ENCODE data around the gene DMTF1. TPM values are rescaled to one million over a fixed set of nuclear protein-coding genes. Genes with fewer than 3 reads are reported as not detected.
"Not testable (repeated sequence)": the region's sequence is repeated elsewhere in the genome, so short reads cannot be mapped to it uniquely, and the experiment has no call there.

Gene DMTF1
- total RNA-seq, 2 donors from 2014 or later = 125 to 131 TPM

- no peak for ATAC-seq
- no peak overlapping the region for H3K27ac Mint-ChIP-seq
- H3K4me1 Mint-ChIP-seq = peaks cover 10% of the 10 kb centered on the region
- no peak overlapping the region for H3K4me3 Mint-ChIP-seq
- H3K27me3 Mint-ChIP-seq = peaks cover 12% of the 10 kb centered on the region
- no peaks in the 10 kb centered on the region for H3K9me3 ChIP-seq (ENCODE audit: control insufficient read depth, low read length, poor library complexity, severe bottlenecking)
- no peak for DNase-seq
- H3K36me3 Mint-ChIP-seq (ENCODE audit: low read depth) = peaks cover 5% of the 10 kb centered on the region
Observed at GRCh38 chr7:87225696-87226095, 73.4 kb downstream of the DMTF1 start.

GRCh38 chr7:87226495-87226894 is 74.2 kb downstream of the DMTF1 start:
- peaks cover 5% of the 10 kb centered on the region for H3K36me3 Mint-ChIP-seq (ENCODE audit: low read depth)
- H3K9me3 ChIP-seq (ENCODE audit: control insufficient read depth, low read length, poor library complexity, severe bottlenecking) = no peaks in the 10 kb centered on the region
- H3K4me1 Mint-ChIP-seq = peaks cover 6% of the 10 kb centered on the region
- H3K4me3 Mint-ChIP-seq = no peak overlapping the region
- no peak for DNase-seq
- peaks cover 12% of the 10 kb centered on the region for H3K27me3 Mint-ChIP-seq
- no peak for ATAC-seq
- no peak overlapping the region for H3K27ac Mint-ChIP-seq

- peaks cover 3% of the 10 kb centered on the region for H3K36me3 Mint-ChIP-seq (ENCODE audit: low read depth)
- peaks cover 13% of the 10 kb centered on the region for H3K27me3 Mint-ChIP-seq
- ATAC-seq (no peak), DNase-seq (no peak)
- peaks cover 5% of the 10 kb centered on the region for H3K4me1 Mint-ChIP-seq
- no peak overlapping the region for H3K4me3 Mint-ChIP-seq
- H3K9me3 ChIP-seq (ENCODE audit: control insufficient read depth, low read length, poor library complexity, severe bottlenecking) = no peaks in the 10 kb centered on the region
- H3K27ac Mint-ChIP-seq = no peak overlapping the region
Observed at GRCh38 chr7:87231258-87231657, 79.0 kb downstream of the DMTF1 start.

- ATAC-seq (no peak), DNase-seq (no peak)
- no peak overlapping the region for H3K4me3 Mint-ChIP-seq
- H3K9me3 ChIP-seq (ENCODE audit: control insufficient read depth, low read length, poor library complexity, severe bottlenecking) = no peaks in the 10 kb centered on the region
- H3K27ac Mint-ChIP-seq = no peak overlapping the region
- H3K27me3 Mint-ChIP-seq = peaks cover 11% of the 10 kb centered on the region
- peaks cover 3% of the 10 kb centered on the region for H3K4me1 Mint-ChIP-seq
- peaks cover 2% of the 10 kb centered on the region for H3K36me3 Mint-ChIP-seq (ENCODE audit: low read depth)
Observed at GRCh38 chr7:87231711-87232110, 79.5 kb downstream of the DMTF1 start.

GRCh38 chr7:87234949-87235348 is 82.7 kb downstream of the DMTF1 start:
- peaks cover 31% of the 10 kb centered on the region for H3K27me3 Mint-ChIP-seq
- H3K9me3 ChIP-seq (ENCODE audit: control insufficient read depth, low read length, poor library complexity, severe bottlenecking) = no peaks in the 10 kb centered on the region
- ATAC-seq = no peak
- no peak overlapping the region for H3K27ac Mint-ChIP-seq
- no peaks in the 10 kb centered on the region for H3K36me3 Mint-ChIP-seq (ENCODE audit: low read depth)
- no peak for DNase-seq
- H3K4me1 Mint-ChIP-seq = peaks cover 2% of the 10 kb centered on the region
- H3K4me3 Mint-ChIP-seq = no peak overlapping the region

- not testable (repeated sequence) for H3K9me3 ChIP-seq (ENCODE audit: control insufficient read depth, low read length, poor library complexity, severe bottlenecking); H3K4me3 Mint-ChIP-seq; H3K4me1 Mint-ChIP-seq; H3K36me3 Mint-ChIP-seq (ENCODE audit: low read depth); ATAC-seq; DNase-seq; H3K27ac Mint-ChIP-seq
- peaks cover 37% of the 10 kb centered on the region for H3K27me3 Mint-ChIP-seq
Observed at GRCh38 chr7:87238464-87239051, 86.3 kb downstream of the DMTF1 start.

- H3K4me3 Mint-ChIP-seq; H3K36me3 Mint-ChIP-seq (ENCODE audit: low read depth); ATAC-seq; H3K4me1 Mint-ChIP-seq; H3K9me3 ChIP-seq (ENCODE audit: control insufficient read depth, low read length, poor library complexity, severe bottlenecking); DNase-seq; H3K27ac Mint-ChIP-seq: not testable (repeated sequence)
- H3K27me3 Mint-ChIP-seq = peaks cover 18% of the 10 kb centered on the region
Observed at GRCh38 chr7:87245671-87246070, 93.4 kb downstream of the DMTF1 start.

Other genes starting within 250 kb of the DMTF1 start
- 10 to 100 TPM; 10.4 to 14.3 TPM for gene ELAPOR2, start 92.8 kb upstream of the DMTF1 start, total RNA-seq
- 100 to 1,000 TPM in 1 of 2 donors, 10 to 100 TPM in 1; 96.5 to 123 TPM for gene TMEM243, start 67.3 kb downstream of the DMTF1 start, total RNA-seq
- 10 to 100 TPM in 1 of 2 donors, 1 to 10 TPM in 1; 9.3 to 14.8 TPM for gene CROT, start 193.2 kb downstream of the DMTF1 start, total RNA-seq

Measured in T-helper 17 cell (primary cell).